Measurements from ENCODE around the gene PLTP. TPM values are rescaled to one million over a fixed set of nuclear protein-coding genes. Genes with fewer than 3 reads are reported as not detected.

PLTP gene
- total RNA-seq, 1 donor from 2014 or later = 162 TPM

GRCh38 chr20:45950330-45950646 lies 38.3 kb upstream of the PLTP start:
- Histone ChIP-seq H3K4me2 (ENCODE audit: low read length) (no peak overlapping the region), H3K36me3 (ENCODE audit: insufficient read depth, low read length) (peaks cover 41% of the 10 kb centered on the region), H3K27me3 (ENCODE audit: insufficient read depth, low read length) (no peaks in the 10 kb centered on the region), H4K20me1 (ENCODE audit: insufficient read depth, low read length) (peaks cover 22% of the 10 kb centered on the region), H3K27ac (ENCODE audit: low read depth, low read length) (no peak overlapping the region), H3K79me2 (ENCODE audit: insufficient read depth, low read length) (no peaks in the 10 kb centered on the region), H2AFZ (ENCODE audit: low read depth, low read length) (no peak overlapping the region), H3K4me1 (ENCODE audit: insufficient read depth, low read length) (no peaks in the 10 kb centered on the region), H3K4me3 (ENCODE audit: insufficient read depth, low read depth, low read length) (no peak overlapping the region), H3K9ac (ENCODE audit: low read length) (no peak overlapping the region), H3K9me3 (ENCODE audit: insufficient read depth, low read depth, low read length) (no peaks in the 10 kb centered on the region)
- no peak overlapping the region for H3K27ac Mint-ChIP-seq (ENCODE audit: unreplicated experiment)
- H3K36me3 Mint-ChIP-seq (ENCODE audit: low read depth, unreplicated experiment) = peaks cover 34% of the 10 kb centered on the region
- no peak overlapping the region for H3K4me3 Mint-ChIP-seq (ENCODE audit: unreplicated experiment)
- no peaks in the 10 kb centered on the region for H3K27me3 Mint-ChIP-seq (ENCODE audit: low read depth, unreplicated experiment)
- no peaks in the 10 kb centered on the region for H3K9me3 Mint-ChIP-seq (ENCODE audit: unreplicated experiment)
- TF ChIP-seq EZH2 (IDR thresholded peaks at IDR 0.05; ENCODE audit: insufficient read depth, low read length) (no peak), CTCF (IDR thresholded peaks at IDR 0.05; ENCODE audit: insufficient read depth, low read depth, low read length) (no peak)
- FAIRE-seq (no peak), DNase-seq (ENCODE audit: low read depth) (no peak)
- H3K4me1 Mint-ChIP-seq (ENCODE audit: low read depth, unreplicated experiment) = peaks cover 2% of the 10 kb centered on the region

- Mint-ChIP-seq H3K4me3 (ENCODE audit: unreplicated experiment) (no peak overlapping the region), H3K27me3 (ENCODE audit: low read depth, unreplicated experiment) (no peaks in the 10 kb centered on the region), H3K4me1 (ENCODE audit: low read depth, unreplicated experiment) (peaks cover 2% of the 10 kb centered on the region), H3K27ac (ENCODE audit: unreplicated experiment) (no peak overlapping the region), H3K36me3 (ENCODE audit: low read depth, unreplicated experiment) (peaks cover 35% of the 10 kb centered on the region), H3K9me3 (ENCODE audit: unreplicated experiment) (no peaks in the 10 kb centered on the region)
- Histone ChIP-seq H3K4me3 (ENCODE audit: insufficient read depth, low read depth, low read length) (no peak overlapping the region), H3K4me2 (ENCODE audit: low read length) (no peak overlapping the region), H3K4me1 (ENCODE audit: insufficient read depth, low read length) (no peaks in the 10 kb centered on the region), H3K36me3 (ENCODE audit: insufficient read depth, low read length) (peaks cover 41% of the 10 kb centered on the region), H3K9me3 (ENCODE audit: insufficient read depth, low read depth, low read length) (no peaks in the 10 kb centered on the region), H3K27ac (ENCODE audit: low read depth, low read length) (no peak overlapping the region), H3K9ac (ENCODE audit: low read length) (no peak overlapping the region), H3K27me3 (ENCODE audit: insufficient read depth, low read length) (no peaks in the 10 kb centered on the region), H3K79me2 (ENCODE audit: insufficient read depth, low read length) (no peaks in the 10 kb centered on the region), H2AFZ (ENCODE audit: low read depth, low read length) (no peak overlapping the region), H4K20me1 (ENCODE audit: insufficient read depth, low read length) (peaks cover 22% of the 10 kb centered on the region)
- DNase-seq (ENCODE audit: low read depth) = no peak
- TF ChIP-seq CTCF (IDR thresholded peaks at IDR 0.05; ENCODE audit: insufficient read depth, low read depth, low read length) (no peak), EZH2 (IDR thresholded peaks at IDR 0.05; ENCODE audit: insufficient read depth, low read length) (no peak)
- no peak for FAIRE-seq
These were observed 37.8 kb upstream of the PLTP start for GRCh38 chr20:45949542-45950329.

Measured in astrocyte (in vitro differentiated cells and primary cell).